ENCODE results near the gene HS3ST5.

The HS3ST5 gene

GRCh38 chr6:114007516-114007915, 335.3 kb downstream of the HS3ST5 start:
- Histone ChIP-seq H3K27ac (ENCODE audit: low read depth, low read length) (no peak overlapping the region), H3K9me2 (replicated peaks; ENCODE audit: insufficient read depth, low read length) (0 out of 2 replicates have a peak, but pooled peaks cover 3% of the 10 kb centered on the region), H4K20me1 (ENCODE audit: low read depth, low read length) (no peaks in the 10 kb centered on the region), H3K4me2 (ENCODE audit: low read depth, low read length, poor library complexity, severe bottlenecking) (no peak overlapping the region), H3K9me3 (ENCODE audit: insufficient read depth, low read length) (no peaks in the 10 kb centered on the region), H3K9ac (ENCODE audit: low read length) (no peak overlapping the region), H3F3A (ENCODE audit: insufficient read depth) (no peaks in the 10 kb centered on the region), H3K4me3 (ENCODE audit: insufficient read depth, low read length, poor library complexity, severe bottlenecking) (no peak overlapping the region), H3K79me2 (ENCODE audit: insufficient read depth, low read length) (no peaks in the 10 kb centered on the region), H2AFZ (ENCODE audit: low read depth, low read length, severe bottlenecking) (no peak overlapping the region), H3K27me3 (ENCODE audit: low read length) (no peaks in the 10 kb centered on the region), H3K36me3 (ENCODE audit: low read length) (no peaks in the 10 kb centered on the region)
- no peak for TF ChIP-seq EZH2phosphoT487 (conservative IDR thresholded peaks at IDR 0.05; ENCODE audit: low read length)
- TF ChIP-seq, protein P1, sequence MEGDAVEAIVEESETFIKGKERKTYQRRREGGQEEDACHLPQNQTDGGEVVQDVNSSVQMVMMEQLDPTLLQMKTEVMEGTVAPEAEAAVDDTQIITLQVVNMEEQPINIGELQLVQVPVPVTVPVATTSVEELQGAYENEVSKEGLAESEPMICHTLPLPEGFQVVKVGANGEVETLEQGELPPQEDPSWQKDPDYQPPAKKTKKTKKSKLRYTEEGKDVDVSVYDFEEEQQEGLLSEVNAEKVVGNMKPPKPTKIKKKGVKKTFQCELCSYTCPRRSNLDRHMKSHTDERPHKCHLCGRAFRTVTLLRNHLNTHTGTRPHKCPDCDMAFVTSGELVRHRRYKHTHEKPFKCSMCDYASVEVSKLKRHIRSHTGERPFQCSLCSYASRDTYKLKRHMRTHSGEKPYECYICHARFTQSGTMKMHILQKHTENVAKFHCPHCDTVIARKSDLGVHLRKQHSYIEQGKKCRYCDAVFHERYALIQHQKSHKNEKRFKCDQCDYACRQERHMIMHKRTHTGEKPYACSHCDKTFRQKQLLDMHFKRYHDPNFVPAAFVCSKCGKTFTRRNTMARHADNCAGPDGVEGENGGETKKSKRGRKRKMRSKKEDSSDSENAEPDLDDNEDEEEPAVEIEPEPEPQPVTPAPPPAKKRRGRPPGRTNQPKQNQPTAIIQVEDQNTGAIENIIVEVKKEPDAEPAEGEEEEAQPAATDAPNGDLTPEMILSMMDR (IDR thresholded peaks at IDR 0.05; ENCODE audit: insufficient read depth, low read length, poor library complexity, severe bottlenecking): no peak

All from SU-DHL-6 (cell line).